WTC11 (cell line): ENCODE data around the gene USP2.

Experiments
- ETV6 ChIP-seq: sonication (generic); formaldehyde crosslinking; IDR thresholded peaks from 2 replicates; pipeline ENCODE4 v1.8.1; 2022; ENCODE audit warnings: mild to moderate bottlenecking, missing genetic modification reagents
- FOXK1 ChIP-seq: sonication (generic); formaldehyde crosslinking; IDR thresholded peaks from 2 replicates; pipeline ENCODE4 v1.8.0; 2022; ENCODE audit warnings: mild to moderate bottlenecking, moderate library complexity, missing genetic modification reagents
- FOXP1 ChIP-seq: sonication (generic); formaldehyde crosslinking; IDR thresholded peaks from 2 replicates; pipeline ENCODE4 v1.8.0; 2022; ENCODE audit warnings: missing genetic modification reagents, mild to moderate bottlenecking, moderate library complexity, borderline replicate concordance
- TEAD4 ChIP-seq: sonication (generic); formaldehyde crosslinking; IDR thresholded peaks from 2 replicates; pipeline ENCODE4 v1.8.0; 2022; ENCODE audit warnings: mild to moderate bottlenecking, missing genetic modification reagents
- TF ChIP-seq, protein P1 (sequence below): fragments of 200-600 bp; IDR thresholded peaks from 2 replicates; pipeline ENCODE4 v1.8.0; 2022; ENCODE audit warnings: antibody characterized with exemption
- TF ChIP-seq, protein P2 (sequence below): sonication (generic); formaldehyde crosslinking; IDR thresholded peaks from 2 replicates; pipeline ENCODE4 v1.8.1; 2022; ENCODE audit warnings: low read depth, missing genetic modification reagents, borderline replicate concordance
- TF ChIP-seq, protein P3 (sequence below): sonication (generic); formaldehyde crosslinking; IDR thresholded peaks from 2 replicates; pipeline ENCODE4 v1.8.0; 2022; ENCODE audit warnings: mild to moderate bottlenecking, missing genetic modification reagents
- TF ChIP-seq, protein P4 (sequence below): sonication (generic); formaldehyde crosslinking; IDR thresholded peaks from 2 replicates; pipeline ENCODE4 v1.8.1; 2023; ENCODE audit warnings: mild to moderate bottlenecking, moderate library complexity, missing genetic modification reagents

GRCh38 chr11:119421941-119422808 lies 40.7 kb upstream of the USP2 start:
- TF ChIP-seq, protein P1, sequence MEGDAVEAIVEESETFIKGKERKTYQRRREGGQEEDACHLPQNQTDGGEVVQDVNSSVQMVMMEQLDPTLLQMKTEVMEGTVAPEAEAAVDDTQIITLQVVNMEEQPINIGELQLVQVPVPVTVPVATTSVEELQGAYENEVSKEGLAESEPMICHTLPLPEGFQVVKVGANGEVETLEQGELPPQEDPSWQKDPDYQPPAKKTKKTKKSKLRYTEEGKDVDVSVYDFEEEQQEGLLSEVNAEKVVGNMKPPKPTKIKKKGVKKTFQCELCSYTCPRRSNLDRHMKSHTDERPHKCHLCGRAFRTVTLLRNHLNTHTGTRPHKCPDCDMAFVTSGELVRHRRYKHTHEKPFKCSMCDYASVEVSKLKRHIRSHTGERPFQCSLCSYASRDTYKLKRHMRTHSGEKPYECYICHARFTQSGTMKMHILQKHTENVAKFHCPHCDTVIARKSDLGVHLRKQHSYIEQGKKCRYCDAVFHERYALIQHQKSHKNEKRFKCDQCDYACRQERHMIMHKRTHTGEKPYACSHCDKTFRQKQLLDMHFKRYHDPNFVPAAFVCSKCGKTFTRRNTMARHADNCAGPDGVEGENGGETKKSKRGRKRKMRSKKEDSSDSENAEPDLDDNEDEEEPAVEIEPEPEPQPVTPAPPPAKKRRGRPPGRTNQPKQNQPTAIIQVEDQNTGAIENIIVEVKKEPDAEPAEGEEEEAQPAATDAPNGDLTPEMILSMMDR: no peak
- TF ChIP-seq TEAD4 (CRISPR knock-in tag) (no peak), ETV6 (CRISPR knock-in tag) (no peak), FOXK1 (CRISPR knock-in tag) (no peak), FOXP1 (CRISPR knock-in tag) (no peak)
- TF ChIP-seq, protein P2, sequence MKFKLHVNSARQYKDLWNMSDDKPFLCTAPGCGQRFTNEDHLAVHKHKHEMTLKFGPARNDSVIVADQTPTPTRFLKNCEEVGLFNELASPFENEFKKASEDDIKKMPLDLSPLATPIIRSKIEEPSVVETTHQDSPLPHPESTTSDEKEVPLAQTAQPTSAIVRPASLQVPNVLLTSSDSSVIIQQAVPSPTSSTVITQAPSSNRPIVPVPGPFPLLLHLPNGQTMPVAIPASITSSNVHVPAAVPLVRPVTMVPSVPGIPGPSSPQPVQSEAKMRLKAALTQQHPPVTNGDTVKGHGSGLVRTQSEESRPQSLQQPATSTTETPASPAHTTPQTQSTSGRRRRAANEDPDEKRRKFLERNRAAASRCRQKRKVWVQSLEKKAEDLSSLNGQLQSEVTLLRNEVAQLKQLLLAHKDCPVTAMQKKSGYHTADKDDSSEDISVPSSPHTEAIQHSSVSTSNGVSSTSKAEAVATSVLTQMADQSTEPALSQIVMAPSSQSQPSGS: no peak
- TF ChIP-seq, protein P3, sequence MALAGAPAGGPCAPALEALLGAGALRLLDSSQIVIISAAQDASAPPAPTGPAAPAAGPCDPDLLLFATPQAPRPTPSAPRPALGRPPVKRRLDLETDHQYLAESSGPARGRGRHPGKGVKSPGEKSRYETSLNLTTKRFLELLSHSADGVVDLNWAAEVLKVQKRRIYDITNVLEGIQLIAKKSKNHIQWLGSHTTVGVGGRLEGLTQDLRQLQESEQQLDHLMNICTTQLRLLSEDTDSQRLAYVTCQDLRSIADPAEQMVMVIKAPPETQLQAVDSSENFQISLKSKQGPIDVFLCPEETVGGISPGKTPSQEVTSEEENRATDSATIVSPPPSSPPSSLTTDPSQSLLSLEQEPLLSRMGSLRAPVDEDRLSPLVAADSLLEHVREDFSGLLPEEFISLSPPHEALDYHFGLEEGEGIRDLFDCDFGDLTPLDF (CRISPR knock-in tag): no peak
- TF ChIP-seq, protein P4, sequence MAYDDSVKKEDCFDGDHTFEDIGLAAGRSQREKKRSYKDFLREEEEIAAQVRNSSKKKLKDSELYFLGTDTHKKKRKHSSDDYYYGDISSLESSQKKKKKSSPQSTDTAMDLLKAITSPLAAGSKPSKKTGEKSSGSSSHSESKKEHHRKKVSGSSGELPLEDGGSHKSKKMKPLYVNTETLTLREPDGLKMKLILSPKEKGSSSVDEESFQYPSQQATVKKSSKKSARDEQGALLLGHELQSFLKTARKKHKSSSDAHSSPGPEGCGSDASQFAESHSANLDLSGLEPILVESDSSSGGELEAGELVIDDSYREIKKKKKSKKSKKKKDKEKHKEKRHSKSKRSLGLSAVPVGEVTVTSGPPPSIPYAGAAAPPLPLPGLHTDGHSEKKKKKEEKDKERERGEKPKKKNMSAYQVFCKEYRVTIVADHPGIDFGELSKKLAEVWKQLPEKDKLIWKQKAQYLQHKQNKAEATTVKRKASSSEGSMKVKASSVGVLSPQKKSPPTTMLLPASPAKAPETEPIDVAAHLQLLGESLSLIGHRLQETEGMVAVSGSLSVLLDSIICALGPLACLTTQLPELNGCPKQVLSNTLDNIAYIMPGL: 0 out of 2 replicates have a peak, but pooled peaks have one; percentile 27
